K562 (cell line): ENCODE results near the gene SPATA2. TPM values are rescaled to one million over a fixed set of nuclear protein-coding genes. Genes with fewer than 3 reads are reported as not detected.

Experiments used
- C11orf30 ChIP-seq: fragments of 450-650 bp; IDR thresholded peaks from 2 replicates; pipeline ENCODE4 v1.6.1; 2016; ENCODE audit warnings: low read depth, mild to moderate bottlenecking
- CEBPB ChIP-seq: fragments of 450-650 bp; IDR thresholded peaks from 2 replicates; pipeline ENCODE4 v1.6.1; 2016; ENCODE audit warnings: missing genetic modification characterization, missing compliant biosample characterization
- CXXC5 ChIP-seq: fragments of 250-450 bp; sonication (Bioruptor Pico); IDR thresholded peaks from 2 replicates; pipeline ENCODE4 v1.8.0; 2022; ENCODE audit warnings: inconsistent platforms, mild to moderate bottlenecking, moderate library complexity
- ESRRA ChIP-seq: fragments of 450-650 bp; IDR thresholded peaks from 2 replicates; pipeline ENCODE4 v1.6.1; 2014; ENCODE audit warnings: low read depth, mild to moderate bottlenecking, moderate library complexity, borderline replicate concordance
- FOXM1 ChIP-seq, 2 experiments: fragments of 450-650 bp in 1 of 2; sonication (generic) in 1 of 2; formaldehyde crosslinking in 1 of 2; IDR thresholded peaks; 2 replicates each; pipeline versions ENCODE4 v1.6.1 to v1.9.0; 2017 to 2022; ENCODE audit warnings: low read depth in 2 of 2, mild to moderate bottlenecking in 2 of 2, missing genetic modification reagents in 1 of 2, moderate library complexity in 1 of 2
- HDAC6 ChIP-seq: IDR thresholded peaks from 2 replicates; pipeline ENCODE4 v1.6.1; 2012; ENCODE audit warnings: low read depth, mild to moderate bottlenecking, control low read depth, inconsistent platforms, low read length, moderate library complexity
- KDM1A ChIP-seq, 2 experiments: fragments of 450-650 bp; IDR thresholded peaks; 2 replicates each; pipeline ENCODE4 v1.6.1; 2016; ENCODE audit warnings: mild to moderate bottlenecking in 2 of 2
- MTA1 ChIP-seq: fragments of 450-650 bp; IDR thresholded peaks from 2 replicates; pipeline ENCODE4 v1.6.1; 2017; ENCODE audit warnings: borderline replicate concordance
- NCOA1 ChIP-seq: fragments of 450-650 bp; IDR thresholded peaks from 2 replicates; pipeline ENCODE4 v1.6.1; 2016; ENCODE audit warnings: low read depth
- PRMT5 ChIP-seq: sonication (generic); formaldehyde crosslinking; IDR thresholded peaks from 2 replicates; pipeline ENCODE4 v1.5.0; 2020; ENCODE audit warnings: missing genetic modification reagents
- RBM25 ChIP-seq: fragments of 200-400 bp; formaldehyde crosslinking; IDR thresholded peaks from 2 replicates; pipeline ENCODE4 v1.6.1; 2018; ENCODE audit warnings: low read length, low read depth, moderate library complexity; ENCODE audit not compliant: severe bottlenecking
- SAP30 ChIP-seq: fragments of 200-600 bp; sonication (generic); IDR thresholded peaks from 2 replicates; pipeline ENCODE4 v1.6.1; 2012; ENCODE audit warnings: borderline replicate concordance, low read depth, mild to moderate bottlenecking, moderate library complexity, low read length, control low read depth, inconsistent platforms; ENCODE audit not compliant: insufficient read depth, poor library complexity, severe bottlenecking
- SIN3A ChIP-seq, 2 experiments: fragments of 150-350 bp in 1 of 2; IDR thresholded peaks; 2 replicates each; pipeline ENCODE4 v1.6.1; 2011 to 2016; ENCODE audit warnings: borderline replicate concordance in 2 of 2, low read depth in 2 of 2, low read length in 2 of 2, mild to moderate bottlenecking in 2 of 2, moderate library complexity in 2 of 2; ENCODE audit not compliant: control insufficient read depth in 1 of 2
- SIX5 ChIP-seq, 2 experiments: IDR thresholded peaks; 2 replicates each; pipeline ENCODE4 v1.6.1; 2011; ENCODE audit warnings: low read length in 2 of 2, borderline replicate concordance in 1 of 2, low read depth in 1 of 2, mild to moderate bottlenecking in 1 of 2, moderate library complexity in 1 of 2; ENCODE audit not compliant: insufficient read depth in 1 of 2
- ZNF445 ChIP-seq: fragments of 250-450 bp; sonication (Bioruptor Pico); IDR thresholded peaks from 2 replicates; pipeline ENCODE4 v1.4.0; 2020; ENCODE audit warnings: low read depth, mild to moderate bottlenecking, moderate library complexity
- polyA plus RNA-seq, 8 experiments: library from polyadenylated mRNA; depleted of rRNA in 4 of 8; stranded (reverse) in 5 of 8; unstranded in 3 of 8; fragments of >200 nt; fragmentation: Nextera tagmentation in 2 of 8; fragmentation: Illumina TruSeq in 1 of 8; extraction: Ambion mirVana in 2 of 8; extraction: Trizol in 1 of 8; gene quantifications; 2 replicates each; pipeline versions ENCODE4 v1.2.1 to v1.2.3, GENCODE V29; 2011 to 2014; ENCODE audit warnings: inconsistent platforms in 1 of 8, missing spikeins in 1 of 8
- total RNA-seq, 7 experiments: library from RNA; depleted of rRNA in 6 of 7; stranded (reverse); fragments of >200 nt in 6 of 7; fragmentation: Illumina TruSeq in 2 of 7; extraction: Trizol in 2 of 7; gene quantifications; 2 replicates each; pipeline versions ENCODE4 v1.2.1 to v1.2.3, GENCODE V29; 2011 to 2021; ENCODE audit warnings: low replicate concordance in 1 of 7
- TF ChIP-seq, protein P1 (sequence below): fragments of 250-450 bp; sonication (Bioruptor Pico); IDR thresholded peaks from 2 replicates; pipeline ENCODE4 v1.8.0; 2021; ENCODE audit warnings: borderline replicate concordance, mild to moderate bottlenecking, moderate library complexity; ENCODE audit not compliant: poor library complexity, severe bottlenecking
- TF ChIP-seq, protein P2 (sequence below), 2 experiments: fragments of 450-650 bp; IDR thresholded peaks; 2 replicates each; pipeline ENCODE4 v1.6.1; 2016
- TF ChIP-seq, protein P3 (sequence below): sonication (generic); formaldehyde crosslinking; IDR thresholded peaks from 2 replicates; pipeline ENCODE4 v1.8.1; 2023; ENCODE audit warnings: mild to moderate bottlenecking, missing genetic modification reagents, moderate library complexity

Gene SPATA2
- total and polyA plus RNA-seq, 9 of the 15 experiments (the other 6 are each of a cell fraction or from before 2014, with no cell fraction given), result 0.46 to 8.2 (median 2.7) TPM

DNA sequence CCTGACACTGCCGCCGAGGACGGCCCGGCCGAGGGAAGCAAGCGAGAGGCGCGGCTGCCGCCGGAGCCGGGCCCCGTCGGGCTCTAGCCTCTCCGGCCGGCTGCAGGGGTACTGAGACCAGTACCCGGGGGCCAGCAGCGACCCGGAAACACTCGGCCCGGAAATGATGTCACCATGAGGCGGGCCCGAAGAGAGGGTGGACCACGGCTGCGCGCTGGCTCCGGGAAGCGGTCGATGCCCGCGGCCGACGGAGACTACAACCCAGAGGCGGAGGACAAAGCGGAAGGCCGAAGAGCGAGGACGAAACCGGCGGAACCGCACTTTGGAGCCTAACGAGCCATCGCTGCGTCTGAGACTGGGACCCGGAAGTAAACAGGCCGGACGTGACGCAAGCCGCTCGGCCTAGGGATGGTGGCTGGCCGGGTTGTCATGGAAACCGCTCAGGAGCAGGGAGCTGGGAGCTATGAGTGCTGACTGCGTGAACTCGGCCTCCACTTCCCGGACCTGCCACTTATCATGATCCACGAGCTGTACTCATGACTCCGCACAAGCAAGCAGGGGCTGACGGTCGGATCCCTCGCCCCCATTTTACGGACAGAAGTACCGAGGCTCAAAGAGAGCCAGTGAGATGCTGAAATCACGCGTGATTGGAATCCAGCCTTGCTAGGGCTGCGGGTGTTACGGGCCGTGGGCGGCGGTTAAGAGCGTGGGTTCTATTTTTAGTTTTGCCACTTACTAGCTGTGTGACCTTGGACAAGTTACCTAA, at the start of gene SPATA2 (continued):
- TF ChIP-seq C11orf30 (peak; percentile 96), SAP30 (peak; percentile 82), HDAC6 (no peak), SIX5 (IDR thresholded peaks at IDR 0.05; ENCODE audit: borderline replicate concordance in 1 of 2, insufficient read depth in 1 of 2, low read depth in 1 of 2, low read length in 2 of 2) (0 out of 4 replicates have a peak, but pooled peaks of 1 of the 2 experiments have one; percentile 10), CEBPB (tag) (peak; percentile 57), NCOA1 (0 out of 2 replicates have a peak, but pooled peaks have one; percentile 13), PRMT5 (CRISPR knock-in tag) (no peak), SIN3A (IDR thresholded peaks at IDR 0.05; ENCODE audit: borderline replicate concordance in 2 of 2, control insufficient read depth in 1 of 2, low read depth in 2 of 2, low read length in 2 of 2) (peak; percentile 49 to 54; a peak in 3 of 4 replicates), FOXM1 (IDR thresholded peaks at IDR 0.05; ENCODE audit: low read depth) (peak; percentile 53), FOXM1 (CRISPR knock-in tag; IDR thresholded peaks at IDR 0.05; ENCODE audit: low read depth) (peak; percentile 92), RBM25 (peak; percentile 99), ZNF445 (CRISPR knock-in tag) (no peak), ESRRA (peak; percentile 68; the same call in 1 of the 2 replicates), KDM1A (IDR thresholded peaks at IDR 0.05) (peak; percentile 97 to 98), CXXC5 (peak; percentile 78), MTA1 (0 out of 2 replicates have a peak, but pooled peaks have one; percentile 37)
- TF ChIP-seq, protein P1, sequence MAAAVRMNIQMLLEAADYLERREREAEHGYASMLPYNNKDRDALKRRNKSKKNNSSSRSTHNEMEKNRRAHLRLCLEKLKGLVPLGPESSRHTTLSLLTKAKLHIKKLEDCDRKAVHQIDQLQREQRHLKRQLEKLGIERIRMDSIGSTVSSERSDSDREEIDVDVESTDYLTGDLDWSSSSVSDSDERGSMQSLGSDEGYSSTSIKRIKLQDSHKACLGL, result no peak
- TF ChIP-seq, protein P2, sequence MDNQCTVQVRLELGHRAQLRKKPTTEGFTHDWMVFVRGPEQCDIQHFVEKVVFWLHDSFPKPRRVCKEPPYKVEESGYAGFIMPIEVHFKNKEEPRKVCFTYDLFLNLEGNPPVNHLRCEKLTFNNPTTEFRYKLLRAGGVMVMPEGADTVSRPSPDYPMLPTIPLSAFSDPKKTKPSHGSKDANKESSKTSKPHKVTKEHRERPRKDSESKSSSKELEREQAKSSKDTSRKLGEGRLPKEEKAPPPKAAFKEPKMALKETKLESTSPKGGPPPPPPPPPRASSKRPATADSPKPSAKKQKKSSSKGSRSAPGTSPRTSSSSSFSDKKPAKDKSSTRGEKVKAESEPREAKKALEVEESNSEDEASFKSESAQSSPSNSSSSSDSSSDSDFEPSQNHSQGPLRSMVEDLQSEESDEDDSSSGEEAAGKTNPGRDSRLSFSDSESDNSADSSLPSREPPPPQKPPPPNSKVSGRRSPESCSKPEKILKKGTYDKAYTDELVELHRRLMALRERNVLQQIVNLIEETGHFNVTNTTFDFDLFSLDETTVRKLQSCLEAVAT (IDR thresholded peaks at IDR 0.05), result no peak
- TF ChIP-seq, protein P3, sequence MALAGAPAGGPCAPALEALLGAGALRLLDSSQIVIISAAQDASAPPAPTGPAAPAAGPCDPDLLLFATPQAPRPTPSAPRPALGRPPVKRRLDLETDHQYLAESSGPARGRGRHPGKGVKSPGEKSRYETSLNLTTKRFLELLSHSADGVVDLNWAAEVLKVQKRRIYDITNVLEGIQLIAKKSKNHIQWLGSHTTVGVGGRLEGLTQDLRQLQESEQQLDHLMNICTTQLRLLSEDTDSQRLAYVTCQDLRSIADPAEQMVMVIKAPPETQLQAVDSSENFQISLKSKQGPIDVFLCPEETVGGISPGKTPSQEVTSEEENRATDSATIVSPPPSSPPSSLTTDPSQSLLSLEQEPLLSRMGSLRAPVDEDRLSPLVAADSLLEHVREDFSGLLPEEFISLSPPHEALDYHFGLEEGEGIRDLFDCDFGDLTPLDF, result peak; percentile 33; the same call in 1 of the 2 replicates
